Liver (tissue), 9 donors: ENCODE measurements around the gene LOXL4. TPM values are rescaled to one million over a fixed set of nuclear protein-coding genes. Genes with fewer than 3 reads are reported as not detected.

ENCODE experiments used
- DNase-seq: peaks from one replicate; pipeline ENCODE4 v3.0.0-alpha.2; 2017; ENCODE audit warnings: low spot score
- H3K27ac ChIP-seq, 2 donors: one replicate each; pipeline ENCODE4 v1.7.0; 2013; ENCODE audit warnings: inconsistent platforms in 2 of 2, low read length in 2 of 2, control low read depth in 1 of 2, low read depth in 1 of 2, mild to moderate bottlenecking in 1 of 2
- H3K27me3 ChIP-seq, 4 donors: one replicate each; pipeline versions ENCODE4 v1.6.1 to v1.7.0; 2013; ENCODE audit warnings: low read length in 3 of 4, inconsistent platforms in 1 of 4, mild to moderate bottlenecking in 1 of 4, moderate library complexity in 1 of 4; ENCODE audit not compliant: control insufficient read depth in 4 of 4, insufficient read depth in 4 of 4
- H3K36me3 ChIP-seq, 4 donors: one replicate each; pipeline versions ENCODE4 v1.6.1 to v1.7.0; 2013; ENCODE audit warnings: low read length in 3 of 4, mild to moderate bottlenecking in 3 of 4, low read depth in 1 of 4, moderate library complexity in 1 of 4; ENCODE audit not compliant: control insufficient read depth in 4 of 4, insufficient read depth in 3 of 4
- H3K4me1 ChIP-seq, 4 donors: one replicate each; pipeline versions ENCODE4 v1.6.1 to v1.7.0; 2013; ENCODE audit warnings: low read length in 3 of 4, mild to moderate bottlenecking in 3 of 4, moderate library complexity in 1 of 4; ENCODE audit not compliant: control insufficient read depth in 4 of 4, insufficient read depth in 4 of 4
- H3K4me3 ChIP-seq, 3 donors: one replicate each; pipeline versions ENCODE4 v1.6.1 to v1.7.0; 2013; ENCODE audit warnings: low read length in 3 of 3, control low read depth in 1 of 3, low read depth in 1 of 3, mild to moderate bottlenecking in 1 of 3
- H3K9ac ChIP-seq, 2 donors: one replicate each; pipeline ENCODE4 v1.7.0; 2013; ENCODE audit warnings: low read length in 2 of 2, mild to moderate bottlenecking in 2 of 2, moderate library complexity in 2 of 2, control low read depth in 1 of 2, low read depth in 1 of 2
- H3K9me3 ChIP-seq, 4 donors: one replicate each; pipeline versions ENCODE4 v1.6.1 to v1.7.0; 2013; ENCODE audit warnings: low read length in 3 of 4; ENCODE audit not compliant: control insufficient read depth in 4 of 4
- CTCF ChIP-seq: fragments of 150-350 bp; IDR thresholded peaks from 2 replicates; pipeline ENCODE4 v1.5.1; 2017; ENCODE audit warnings: improper control_type of control experiment, low read depth, low read length; ENCODE audit not compliant: missing input control
- FOXA1 ChIP-seq: IDR thresholded peaks from 2 replicates; pipeline ENCODE4 v1.6.1; 2016; ENCODE audit warnings: antibody characterized with exemption
- FOXA2 ChIP-seq: IDR thresholded peaks from 2 replicates; pipeline ENCODE4 v1.6.1; 2016; ENCODE audit warnings: antibody characterized with exemption
- GABPA ChIP-seq, 2 donors: IDR thresholded peaks in 1 of 2; conservative IDR thresholded peaks in 1 of 2; 2 replicates each; pipeline ENCODE4 v1.6.1; 2016; ENCODE audit warnings: antibody characterized with exemption in 2 of 2, mild to moderate bottlenecking in 1 of 2, moderate library complexity in 1 of 2
- HNF4A ChIP-seq, 2 donors: conservative IDR thresholded peaks; 2 replicates each; pipeline ENCODE4 v1.6.1; 2016; ENCODE audit warnings: antibody characterized with exemption in 2 of 2, mild to moderate bottlenecking in 2 of 2
- HNF4G ChIP-seq: IDR thresholded peaks from 2 replicates; pipeline ENCODE4 v1.6.1; 2016; ENCODE audit warnings: antibody characterized with exemption
- NR2F2 ChIP-seq: IDR thresholded peaks from 2 replicates; pipeline ENCODE4 v1.6.1; 2016; ENCODE audit warnings: antibody characterized with exemption
- RAD21 ChIP-seq, 2 donors: IDR thresholded peaks; 2 replicates each; pipeline ENCODE4 v1.6.1; 2016; ENCODE audit warnings: antibody characterized with exemption in 2 of 2, mild to moderate bottlenecking in 2 of 2
- RXRA ChIP-seq, 2 donors: IDR thresholded peaks; 2 replicates each; pipeline ENCODE4 v1.6.1; 2017 to 2018; ENCODE audit warnings: antibody characterized with exemption in 2 of 2, mild to moderate bottlenecking in 1 of 2
- SP1 ChIP-seq: IDR thresholded peaks from 2 replicates; pipeline ENCODE4 v1.6.1; 2018; ENCODE audit warnings: antibody characterized with exemption, mild to moderate bottlenecking
- TAF1 ChIP-seq: conservative IDR thresholded peaks from 2 replicates; pipeline ENCODE4 v1.6.1; 2016; ENCODE audit warnings: antibody characterized with exemption, mild to moderate bottlenecking
- WGBS: extraction: QIAGEN DNeasy Blood & Tissue Kit; methylation state at CpG from one replicate; pipeline ENCODE4 v1.1.7; 2013; 5-methylcytosine and 5-hydroxymethylcytosine counted together
- polyA plus RNA-seq, 2 donors: library from polyadenylated mRNA; stranded (reverse) in 1 of 2; unstranded in 1 of 2; fragments of 200-250 nt in 1 of 2; fragments of >200 nt in 1 of 2; fragmentation: Nextera tagmentation in 1 of 2; extraction: Ambion mirVana in 1 of 2; gene quantifications; one replicate each; pipeline versions ENCODE4 v1.2.1 to v1.2.3, GENCODE V29; 2013 to 2015
- total RNA-seq, 2 donors: library from RNA; depleted of rRNA; stranded (reverse); fragments of >200 nt; gene quantifications; one replicate each; pipeline ENCODE4 v1.2.3, GENCODE V29; 2014
- TF ChIP-seq, protein P1 (sequence below): IDR thresholded peaks from 2 replicates; pipeline ENCODE4 v1.6.1; 2016; ENCODE audit warnings: antibody characterized with exemption
- TF ChIP-seq, protein P2 (sequence below): IDR thresholded peaks from 2 replicates; pipeline ENCODE4 v1.6.1; 2016; ENCODE audit warnings: antibody characterized with exemption
- TF ChIP-seq, protein P3 (sequence below): IDR thresholded peaks from 2 replicates; pipeline ENCODE4 v1.6.1; 2016; ENCODE audit warnings: antibody characterized with exemption, mild to moderate bottlenecking
- TF ChIP-seq, protein P4 (sequence below): IDR thresholded peaks from 2 replicates; pipeline ENCODE4 v1.6.1; 2016; ENCODE audit warnings: antibody characterized with exemption
- donor health status: healthy.
- donor health status: healthy.
- donor health status: healthy.
- donor health status: healthy.
- donor health status: healthy.

The LOXL4 gene
- total and polyA plus RNA-seq, 4 donors, result 0.38 to 18.5 (median 1.0) TPM

- TF ChIP-seq, protein P1, sequence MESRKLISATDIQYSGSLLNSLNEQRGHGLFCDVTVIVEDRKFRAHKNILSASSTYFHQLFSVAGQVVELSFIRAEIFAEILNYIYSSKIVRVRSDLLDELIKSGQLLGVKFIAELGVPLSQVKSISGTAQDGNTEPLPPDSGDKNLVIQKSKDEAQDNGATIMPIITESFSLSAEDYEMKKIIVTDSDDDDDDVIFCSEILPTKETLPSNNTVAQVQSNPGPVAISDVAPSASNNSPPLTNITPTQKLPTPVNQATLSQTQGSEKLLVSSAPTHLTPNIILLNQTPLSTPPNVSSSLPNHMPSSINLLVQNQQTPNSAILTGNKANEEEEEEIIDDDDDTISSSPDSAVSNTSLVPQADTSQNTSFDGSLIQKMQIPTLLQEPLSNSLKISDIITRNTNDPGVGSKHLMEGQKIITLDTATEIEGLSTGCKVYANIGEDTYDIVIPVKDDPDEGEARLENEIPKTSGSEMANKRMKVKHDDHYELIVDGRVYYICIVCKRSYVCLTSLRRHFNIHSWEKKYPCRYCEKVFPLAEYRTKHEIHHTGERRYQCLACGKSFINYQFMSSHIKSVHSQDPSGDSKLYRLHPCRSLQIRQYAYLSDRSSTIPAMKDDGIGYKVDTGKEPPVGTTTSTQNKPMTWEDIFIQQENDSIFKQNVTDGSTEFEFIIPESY, result no peak
- no peak for TF ChIP-seq RAD21 (IDR thresholded peaks at IDR 0.05)
- TF ChIP-seq, protein P2, sequence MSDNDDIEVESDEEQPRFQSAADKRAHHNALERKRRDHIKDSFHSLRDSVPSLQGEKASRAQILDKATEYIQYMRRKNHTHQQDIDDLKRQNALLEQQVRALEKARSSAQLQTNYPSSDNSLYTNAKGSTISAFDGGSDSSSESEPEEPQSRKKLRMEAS, result no peak
- no peak for TF ChIP-seq FOXA1
Measured at GRCh38 chr10:98248018-98248417, 20.0 kb downstream of the LOXL4 start (continued).

DNA sequence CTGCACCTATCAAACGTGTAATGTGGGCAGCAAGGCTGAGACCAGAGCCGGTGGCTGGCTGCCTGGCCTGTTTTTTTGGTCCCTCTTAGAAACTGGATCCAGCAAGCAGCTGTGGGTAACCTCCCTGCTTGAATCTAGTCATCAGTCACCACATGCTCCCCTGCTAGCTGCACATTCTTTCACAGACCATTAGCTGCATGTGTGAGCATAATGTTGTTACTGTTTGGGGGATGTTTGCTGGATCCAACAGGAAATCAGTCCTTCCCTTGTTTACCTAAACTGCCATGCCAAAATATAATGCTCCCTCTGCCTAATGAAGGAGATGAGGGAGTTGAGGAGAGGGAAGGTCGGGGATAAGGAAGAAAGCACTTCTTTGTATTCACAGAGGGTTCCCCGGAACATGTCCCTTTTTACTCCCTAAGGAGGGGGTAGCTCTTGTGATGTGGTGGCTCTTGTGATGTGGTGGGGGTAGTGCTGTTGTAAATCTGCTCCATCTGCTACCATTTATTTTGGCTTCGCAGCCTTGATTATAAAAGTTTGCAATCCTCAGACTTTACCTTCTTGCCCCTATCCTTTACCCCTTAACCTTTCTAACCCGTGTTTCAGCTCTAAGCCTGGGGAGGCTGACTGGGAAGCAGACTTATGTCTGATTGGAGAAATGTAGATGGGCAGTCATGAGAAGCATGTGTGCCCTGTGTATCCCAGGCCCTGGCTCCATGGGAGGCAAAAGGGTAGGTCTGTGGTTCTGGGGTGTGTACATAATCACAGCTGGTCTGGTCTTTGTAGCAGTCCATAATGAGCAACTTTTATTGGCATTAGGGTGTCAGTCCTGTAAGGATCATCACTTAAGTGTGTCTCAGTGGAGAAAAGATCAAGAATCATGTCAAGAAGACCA, 20.8 kb downstream of the LOXL4 start:
- H3K9me3 ChIP-seq, result no peaks in the 10 kb centered on the region
- H3K4me1 ChIP-seq, result peaks cover 0 to 8% (median 2%) of the 10 kb centered on the region in 4 donors
- TF ChIP-seq, protein P2, result no peak
- TF ChIP-seq, protein P1, result no peak
- TF ChIP-seq HNF4G, result no peak
- TF ChIP-seq FOXA1, result no peak
- no peak for TF ChIP-seq RAD21 (IDR thresholded peaks at IDR 0.05)
- TF ChIP-seq HNF4A (conservative IDR thresholded peaks at IDR 0.05), result no peak
- no peak for TF ChIP-seq SP1
- TF ChIP-seq NR2F2, result no peak
- TF ChIP-seq FOXA2, result no peak
- TF ChIP-seq, protein P3, sequence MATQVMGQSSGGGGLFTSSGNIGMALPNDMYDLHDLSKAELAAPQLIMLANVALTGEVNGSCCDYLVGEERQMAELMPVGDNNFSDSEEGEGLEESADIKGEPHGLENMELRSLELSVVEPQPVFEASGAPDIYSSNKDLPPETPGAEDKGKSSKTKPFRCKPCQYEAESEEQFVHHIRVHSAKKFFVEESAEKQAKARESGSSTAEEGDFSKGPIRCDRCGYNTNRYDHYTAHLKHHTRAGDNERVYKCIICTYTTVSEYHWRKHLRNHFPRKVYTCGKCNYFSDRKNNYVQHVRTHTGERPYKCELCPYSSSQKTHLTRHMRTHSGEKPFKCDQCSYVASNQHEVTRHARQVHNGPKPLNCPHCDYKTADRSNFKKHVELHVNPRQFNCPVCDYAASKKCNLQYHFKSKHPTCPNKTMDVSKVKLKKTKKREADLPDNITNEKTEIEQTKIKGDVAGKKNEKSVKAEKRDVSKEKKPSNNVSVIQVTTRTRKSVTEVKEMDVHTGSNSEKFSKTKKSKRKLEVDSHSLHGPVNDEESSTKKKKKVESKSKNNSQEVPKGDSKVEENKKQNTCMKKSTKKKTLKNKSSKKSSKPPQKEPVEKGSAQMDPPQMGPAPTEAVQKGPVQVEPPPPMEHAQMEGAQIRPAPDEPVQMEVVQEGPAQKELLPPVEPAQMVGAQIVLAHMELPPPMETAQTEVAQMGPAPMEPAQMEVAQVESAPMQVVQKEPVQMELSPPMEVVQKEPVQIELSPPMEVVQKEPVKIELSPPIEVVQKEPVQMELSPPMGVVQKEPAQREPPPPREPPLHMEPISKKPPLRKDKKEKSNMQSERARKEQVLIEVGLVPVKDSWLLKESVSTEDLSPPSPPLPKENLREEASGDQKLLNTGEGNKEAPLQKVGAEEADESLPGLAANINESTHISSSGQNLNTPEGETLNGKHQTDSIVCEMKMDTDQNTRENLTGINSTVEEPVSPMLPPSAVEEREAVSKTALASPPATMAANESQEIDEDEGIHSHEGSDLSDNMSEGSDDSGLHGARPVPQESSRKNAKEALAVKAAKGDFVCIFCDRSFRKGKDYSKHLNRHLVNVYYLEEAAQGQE, result no peak
- TF ChIP-seq CTCF, result no peak
- TF ChIP-seq, protein P4, sequence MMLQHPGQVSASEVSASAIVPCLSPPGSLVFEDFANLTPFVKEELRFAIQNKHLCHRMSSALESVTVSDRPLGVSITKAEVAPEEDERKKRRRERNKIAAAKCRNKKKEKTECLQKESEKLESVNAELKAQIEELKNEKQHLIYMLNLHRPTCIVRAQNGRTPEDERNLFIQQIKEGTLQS, result no peak
- TF ChIP-seq TAF1, result no peak
- TF ChIP-seq GABPA (IDR thresholded peaks at IDR 0.05 in 1 of 2, conservative IDR thresholded peaks at IDR 0.05 in 1 of 2), result no peak
- TF ChIP-seq RXRA (IDR thresholded peaks at IDR 0.05), result no peak
- H3K27me3 ChIP-seq, result no peaks in the 10 kb centered on the region
- H3K27ac ChIP-seq, result no peak overlapping the region
- no peak for DNase-seq
- H3K36me3 ChIP-seq, result peaks cover 3 to 29% (median 23%) of the 10 kb centered on the region in 4 donors
- no peak overlapping the region for H3K4me3 ChIP-seq
- no peak overlapping the region for H3K9ac ChIP-seq
- WGBS, result 89% methylated on average over 6 of the region's 6 CpGs
